Coronary artery (tissue), 2 donors: Measurements from ENCODE around the gene C10orf53.

Source experiments
- DNase-seq: peaks from one replicate; pipeline ENCODE4 v3.0.0-alpha.2; 2017; ENCODE audit warnings: low spot score
- H3K27ac ChIP-seq, 2 donors: fragments of 200-600 bp; sonication (generic); one replicate each; pipeline ENCODE4 v1.5.1; 2016 to 2019
- H3K4me3 ChIP-seq: fragments of 200-600 bp; sonication (generic); 2 replicates; pipeline ENCODE4 v1.5.1; 2016; ENCODE audit warnings: mild to moderate bottlenecking, moderate library complexity
- CTCF ChIP-seq: fragments of 200-600 bp; sonication (generic); IDR thresholded peaks from one replicate; pipeline ENCODE4 v1.5.1; 2019; ENCODE audit warnings: antibody characterized with exemption

Gene C10orf53

GRCh38 chr10:49737474-49738201 lies 58.2 kb downstream of the C10orf53 start:
- Histone ChIP-seq H3K4me3 (no peak overlapping the region), H3K27ac (no peak overlapping the region)
- peak; percentile 41 for DNase-seq
- TF ChIP-seq CTCF: no peak

- peak; percentile 56 for DNase-seq
- TF ChIP-seq CTCF: no peak
- Histone ChIP-seq H3K4me3 (no peak overlapping the region), H3K27ac (no peak overlapping the region)
Measured at GRCh38 chr10:49738616-49739360, 59.3 kb downstream of the C10orf53 start.

GRCh38 chr10:49739426-49739825 lies 60.0 kb downstream of the C10orf53 start:
- peak; percentile 61 for DNase-seq
- Histone ChIP-seq H3K27ac (no peak overlapping the region), H3K4me3 (no peak overlapping the region)
- no peak for TF ChIP-seq CTCF

- Histone ChIP-seq H3K4me3 (no peak overlapping the region), H3K27ac (no peak overlapping the region)
- peak; percentile 60 for DNase-seq
- no peak for TF ChIP-seq CTCF
Measured at GRCh38 chr10:49740346-49741107, 61.1 kb downstream of the C10orf53 start.

- H3K4me3 ChIP-seq: no peak overlapping the region
- TF ChIP-seq CTCF: no peak
- no peak overlapping the region for H3K27ac ChIP-seq
- DNase-seq: peak; percentile 58
Measured at GRCh38 chr10:49741108-49741995, 61.9 kb downstream of the C10orf53 start.

- H3K27ac ChIP-seq: no peak overlapping the region
- no peak overlapping the region for H3K4me3 ChIP-seq
- DNase-seq: peak; percentile 65
- TF ChIP-seq CTCF: no peak
Measured at GRCh38 chr10:49742683-49743463, 63.4 kb downstream of the C10orf53 start.
